Stimulated activated CD8-positive, alpha-beta memory T cell treated with anti-CD3 and anti-CD28 coated beads, Interleukin-4, amount 100 ng/mL, for 1 hour (primary cell): ENCODE measurements around the gene CCDC91.

Experiments
- DNase-seq, 2 donors: peaks; one replicate each; pipeline ENCODE4 v3.0.0-alpha.2; 2020; ENCODE audit warnings: low read depth in 2 of 2, low spot score in 1 of 2

The CCDC91 gene, protein sequence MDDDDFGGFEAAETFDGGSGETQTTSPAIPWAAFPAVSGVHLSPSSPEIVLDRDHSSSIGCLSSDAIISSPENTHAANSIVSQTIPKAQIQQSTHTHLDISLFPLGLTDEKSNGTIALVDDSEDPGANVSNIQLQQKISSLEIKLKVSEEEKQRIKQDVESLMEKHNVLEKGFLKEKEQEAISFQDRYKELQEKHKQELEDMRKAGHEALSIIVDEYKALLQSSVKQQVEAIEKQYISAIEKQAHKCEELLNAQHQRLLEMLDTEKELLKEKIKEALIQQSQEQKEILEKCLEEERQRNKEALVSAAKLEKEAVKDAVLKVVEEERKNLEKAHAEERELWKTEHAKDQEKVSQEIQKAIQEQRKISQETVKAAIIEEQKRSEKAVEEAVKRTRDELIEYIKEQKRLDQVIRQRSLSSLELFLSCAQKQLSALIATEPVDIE

DNA sequence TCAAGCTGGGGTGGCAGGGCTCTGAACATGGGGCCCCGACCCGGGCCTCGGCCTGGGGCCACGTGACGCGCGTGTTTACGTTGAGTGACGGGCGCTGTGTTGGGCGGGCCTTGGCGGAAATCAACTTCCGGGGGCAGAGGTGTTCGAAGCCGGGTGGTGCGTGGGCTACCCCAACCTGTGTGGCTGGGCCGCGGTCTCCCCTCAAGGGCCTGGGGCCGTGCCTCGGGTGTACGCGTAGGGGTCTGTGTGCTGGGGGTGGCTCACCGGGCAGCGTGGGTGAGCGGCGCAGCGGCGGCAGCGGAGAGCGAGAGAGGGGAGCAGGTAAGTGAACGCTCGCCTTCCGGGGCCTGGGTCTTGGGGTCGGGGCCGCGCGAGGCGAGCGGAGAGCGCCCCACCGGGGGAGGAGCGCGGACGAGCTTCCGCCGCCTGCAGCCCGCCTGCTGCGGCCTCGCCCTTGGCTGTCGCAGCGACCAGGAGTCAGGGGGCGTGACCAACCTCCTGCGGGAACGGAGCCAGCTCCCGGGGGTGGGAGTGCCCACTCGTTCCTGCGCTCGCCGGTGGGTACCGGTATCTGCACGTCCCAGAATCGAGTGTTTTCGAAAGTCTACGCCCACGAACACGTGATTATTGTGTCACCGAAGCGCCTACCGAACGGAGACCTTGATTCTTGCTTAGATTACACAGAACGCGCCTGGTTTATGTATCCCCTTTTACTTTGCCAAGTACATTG is at the start of gene CCDC91:
TSS of gene CCDC91 (plus strand) at position 136 of the 730 bp plus-strand sequence. CDS start 66,760 bp downstream, outside the sequence.
- peak; percentile 65 to 78 for DNase-seq

GRCh38 chr12:28144059-28144458 is 46.2 kb upstream of the CCDC91 start:
- no peak for DNase-seq

DNA sequence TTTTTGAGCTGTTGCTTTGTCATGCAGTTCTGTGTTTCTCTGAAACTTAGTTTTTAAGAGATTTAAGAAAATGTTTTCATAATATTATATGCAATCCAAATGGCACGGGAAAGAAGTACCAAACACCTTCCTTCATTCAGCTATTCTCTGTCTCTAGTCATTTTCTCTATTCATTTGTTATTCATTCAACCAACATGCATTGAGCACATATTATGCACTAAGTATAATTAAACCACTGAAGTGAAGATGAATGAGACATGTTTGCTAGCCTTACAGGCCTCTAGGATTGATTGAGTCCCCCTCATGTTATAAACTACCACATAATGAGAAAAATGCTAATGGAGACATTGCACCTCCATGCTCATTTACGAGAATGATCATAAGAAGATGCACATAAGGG is 45.7 kb upstream of the CCDC91 start:
- no peak for DNase-seq

DNA sequence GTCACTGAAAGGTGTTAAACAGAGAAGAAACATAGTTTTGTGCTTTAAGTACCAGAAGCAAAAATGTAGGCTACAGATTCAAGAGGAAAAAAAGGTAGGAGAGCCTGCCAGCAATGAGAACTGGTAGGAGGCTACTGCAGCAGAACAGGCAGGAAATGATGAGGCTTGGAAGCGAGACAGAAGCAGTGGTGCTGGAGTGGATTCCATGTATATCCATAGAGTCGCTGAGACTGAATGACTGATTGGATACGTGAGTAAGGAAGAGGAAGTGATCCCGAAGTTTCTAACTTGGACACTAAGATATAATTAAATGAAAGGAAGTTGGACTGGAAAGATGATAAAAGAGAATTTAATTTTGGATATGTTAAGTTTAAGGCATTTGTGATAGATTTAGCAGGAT is 45.0 kb upstream of the CCDC91 start:
- no peak for DNase-seq

GRCh38 chr12:28149279-28149678 is 41.0 kb upstream of the CCDC91 start:
- DNase-seq: no peak

DNA sequence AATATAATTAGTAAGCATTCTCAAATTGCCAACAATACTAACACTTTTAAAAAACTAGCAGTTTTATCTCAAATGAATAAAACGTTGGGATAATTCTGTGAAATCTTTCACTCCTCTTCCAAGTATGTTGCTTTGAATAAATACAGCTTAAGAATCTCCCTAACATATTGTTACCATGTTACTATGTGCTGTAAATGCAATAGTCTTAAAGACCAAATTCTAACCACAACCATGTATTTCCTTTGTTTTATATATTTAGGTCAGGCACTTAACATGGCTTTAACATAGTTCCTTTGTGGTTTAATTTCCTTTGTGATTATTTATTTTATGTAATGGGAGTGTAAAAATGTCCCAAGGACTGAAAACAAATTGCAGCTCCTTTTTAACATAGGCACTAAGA is 33.9 kb upstream of the CCDC91 start:
- DNase-seq: no peak

DNA sequence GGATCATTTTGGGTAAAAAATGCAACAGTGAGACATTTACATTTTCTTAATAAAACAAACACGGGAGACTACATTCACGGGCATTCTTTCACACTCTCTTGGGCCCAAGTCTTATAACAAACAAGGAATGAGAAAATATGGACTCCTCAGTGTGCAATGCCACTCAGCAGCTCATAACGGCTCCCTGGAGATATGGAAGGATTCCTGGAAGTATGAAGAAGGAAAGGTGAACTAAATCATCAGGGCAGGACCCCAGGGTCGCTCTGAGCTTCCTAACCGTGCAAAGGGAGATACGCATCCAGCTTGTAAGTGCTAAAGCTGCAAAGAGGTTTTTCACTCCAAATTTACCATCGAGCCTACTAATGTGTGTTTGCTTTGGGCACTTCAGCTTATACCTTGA is 33.5 kb upstream of the CCDC91 start:
- DNase-seq: no peak

GRCh38 chr12:28158353-28158752 is 31.9 kb upstream of the CCDC91 start:
- no peak for DNase-seq

DNA sequence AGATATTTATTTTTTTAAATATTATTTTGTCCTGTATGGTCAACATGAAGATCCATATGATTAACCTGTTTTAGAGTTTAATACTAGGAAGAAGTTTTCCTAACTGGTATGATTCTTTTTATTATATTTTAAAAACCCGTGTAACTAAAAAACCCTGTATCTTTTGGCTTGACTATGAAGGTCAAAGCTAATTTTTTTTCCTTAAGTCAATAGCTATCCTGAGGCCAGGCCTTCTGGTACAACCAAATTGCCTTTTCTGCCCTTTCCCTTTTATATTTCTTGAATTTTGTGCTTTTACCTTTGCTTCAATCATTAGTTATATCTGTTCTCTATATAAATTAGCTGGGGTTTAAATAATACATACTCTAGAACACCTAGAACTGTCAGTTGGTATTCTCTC is 30.6 kb upstream of the CCDC91 start:
- DNase-seq: no peak

DNA sequence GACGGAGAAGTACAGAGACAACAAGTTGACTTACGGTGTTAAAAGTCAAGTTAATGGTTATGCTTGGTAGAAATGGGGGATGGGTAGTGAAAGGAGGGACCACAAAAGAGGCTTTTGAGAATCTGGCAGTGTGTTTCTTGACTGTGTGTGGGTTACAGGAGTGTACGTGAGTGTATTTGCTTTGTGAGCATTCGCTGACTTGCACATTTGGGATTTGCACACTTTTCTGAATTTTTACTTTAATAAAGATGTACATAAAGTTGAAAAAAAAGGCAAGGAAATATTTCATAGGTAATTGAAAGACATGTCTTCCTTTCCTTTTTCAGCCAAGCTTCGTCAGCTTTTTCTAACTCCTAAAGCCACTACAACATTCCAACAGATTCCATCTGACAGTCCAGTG is 28.6 kb upstream of the CCDC91 start:
- no peak for DNase-seq

GRCh38 chr12:28162697-28163096 is 27.6 kb upstream of the CCDC91 start:
- DNase-seq: no peak

DNA sequence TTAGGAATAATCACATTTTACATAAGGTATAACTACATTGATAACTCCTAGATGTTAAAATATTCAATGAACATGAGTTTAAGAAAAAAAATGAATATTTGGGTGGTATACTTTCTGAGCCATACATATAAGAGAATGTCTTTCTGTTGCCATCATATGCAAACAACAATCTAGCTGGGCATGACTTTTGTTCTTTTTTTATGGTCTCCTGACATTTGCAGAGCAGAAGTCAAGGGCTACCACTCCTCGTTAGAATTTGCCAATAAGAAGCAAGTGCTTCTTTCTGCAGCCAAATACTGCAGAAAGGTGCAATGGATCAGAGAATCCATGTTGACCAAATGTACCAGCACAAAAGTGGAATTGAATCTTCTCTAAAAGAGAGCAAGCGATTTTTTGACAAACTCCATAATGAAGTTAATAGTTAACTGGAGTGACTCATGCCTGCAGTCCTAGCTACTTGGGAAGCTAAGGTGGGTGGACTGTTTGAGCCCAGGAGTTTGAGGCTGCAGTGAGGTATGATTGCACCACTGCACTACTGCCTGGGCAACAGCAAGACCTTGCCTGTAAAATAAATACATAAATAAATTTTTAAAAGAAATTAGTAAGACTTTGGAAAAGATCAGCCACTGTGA is 25.5 kb upstream of the CCDC91 start:
- no peak for DNase-seq

DNA sequence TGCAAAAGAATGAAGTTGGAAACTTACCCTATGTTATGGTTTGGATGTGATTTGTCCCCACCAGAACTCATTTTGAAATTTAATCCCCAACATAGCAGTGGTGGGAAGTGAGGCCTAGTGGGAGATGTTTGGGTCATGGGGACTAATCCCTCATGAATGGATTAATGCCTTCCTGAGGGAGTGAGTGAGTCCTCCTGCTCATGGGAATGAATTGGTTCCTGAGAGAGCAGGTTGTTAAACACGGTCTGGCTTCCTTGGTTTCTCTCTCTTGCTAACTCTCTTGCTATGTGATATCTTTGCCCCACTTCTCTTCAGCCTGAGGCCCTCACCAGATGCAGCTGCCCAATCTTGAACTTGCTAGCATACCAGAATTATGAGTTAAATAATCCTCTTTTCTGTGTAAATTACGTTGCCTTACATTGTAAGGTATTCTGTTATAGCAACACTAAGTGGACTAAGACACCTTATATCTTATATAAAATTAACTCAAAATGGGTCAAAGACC is 22.2 kb upstream of the CCDC91 start:
- DNase-seq: no peak

DNA sequence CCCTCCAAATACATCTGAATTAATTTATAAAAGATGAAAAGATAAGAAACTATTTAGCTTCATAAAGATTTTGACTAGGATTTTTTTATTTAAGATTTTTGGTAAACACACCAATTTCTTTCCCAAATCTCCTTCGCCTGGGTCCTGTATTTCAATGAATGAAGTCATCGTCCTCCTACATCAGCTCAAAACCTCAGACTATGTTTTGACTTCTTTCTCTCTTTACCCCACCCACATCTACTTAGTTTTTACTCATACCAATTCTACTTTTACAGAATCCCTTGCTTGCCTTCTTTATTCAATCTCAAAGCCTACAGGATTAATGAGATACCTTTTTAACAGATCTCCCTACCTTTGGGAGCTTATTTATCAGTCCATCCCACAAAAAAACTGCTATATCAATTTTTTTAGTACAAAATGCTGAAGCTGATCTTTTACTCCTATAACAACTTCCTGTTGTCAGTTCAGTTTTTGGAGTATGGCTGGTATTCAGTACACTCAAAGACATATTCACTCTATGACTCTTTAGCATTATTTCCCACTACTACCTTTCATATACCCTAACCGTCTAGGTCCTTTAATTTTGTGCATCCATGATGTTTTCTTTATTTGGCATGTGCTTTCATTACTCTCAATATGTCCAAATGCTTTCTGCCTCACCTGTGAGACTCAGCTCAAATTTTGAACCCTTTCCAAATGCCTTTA is 18.7 kb upstream of the CCDC91 start:
- no peak for DNase-seq

- no peak for DNase-seq
Observed at GRCh38 chr12:28172434-28173030, 17.7 kb upstream of the CCDC91 start.

- DNase-seq: no peak
Observed at GRCh38 chr12:28173440-28173839, 16.8 kb upstream of the CCDC91 start.

DNA sequence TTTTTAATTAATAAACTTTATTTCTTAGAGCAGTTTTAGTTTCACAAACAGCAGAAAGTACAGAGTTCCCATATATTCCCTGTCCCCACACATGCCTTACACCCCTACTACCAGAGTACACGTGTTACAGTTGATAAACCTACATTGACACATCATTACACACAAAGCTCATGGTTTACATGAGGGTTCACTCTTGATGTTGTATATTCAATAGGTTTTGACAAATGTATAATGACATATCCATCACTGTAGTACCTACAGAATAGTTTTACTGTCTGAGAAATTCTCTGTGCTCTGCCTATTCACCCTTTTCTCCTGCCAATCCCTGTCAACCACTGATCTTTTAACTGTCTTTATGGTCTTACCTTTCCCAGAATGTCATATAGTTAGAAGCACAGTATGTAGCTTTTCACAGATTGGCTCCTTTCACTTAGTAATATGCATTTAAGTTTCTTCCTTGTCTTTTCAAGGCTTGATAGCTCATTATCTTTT is 15.1 kb upstream of the CCDC91 start:
- DNase-seq: no peak

DNA sequence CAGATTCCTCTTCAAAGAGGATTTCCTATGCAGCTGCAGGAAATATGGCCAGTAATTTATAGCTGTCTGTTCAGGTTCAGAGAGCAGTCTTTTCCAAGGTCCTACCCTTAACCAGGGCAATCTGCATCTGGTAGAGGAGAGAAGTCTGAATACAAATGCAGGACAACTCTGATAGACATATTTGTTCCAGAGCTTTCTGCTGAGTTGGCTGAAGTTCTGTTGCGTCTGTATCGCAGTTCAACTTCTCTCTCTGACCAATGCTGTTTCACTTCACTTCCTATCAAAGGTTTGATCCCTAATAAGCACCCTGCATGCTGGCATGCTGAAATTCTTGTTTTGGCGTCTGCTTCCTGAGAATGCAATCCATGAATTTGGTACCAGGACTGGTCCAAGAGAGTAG is 14.0 kb upstream of the CCDC91 start:
- no peak for DNase-seq

GRCh38 chr12:28177461-28177860 is 12.8 kb upstream of the CCDC91 start:
- no peak for DNase-seq

- no peak for DNase-seq
Observed at GRCh38 chr12:28177905-28178304, 12.4 kb upstream of the CCDC91 start.

- no peak for DNase-seq
Observed at GRCh38 chr12:28178775-28179174, 11.5 kb upstream of the CCDC91 start.
